Measurements from ENCODE around the gene GRB10.

The GRB10 gene

DNA sequence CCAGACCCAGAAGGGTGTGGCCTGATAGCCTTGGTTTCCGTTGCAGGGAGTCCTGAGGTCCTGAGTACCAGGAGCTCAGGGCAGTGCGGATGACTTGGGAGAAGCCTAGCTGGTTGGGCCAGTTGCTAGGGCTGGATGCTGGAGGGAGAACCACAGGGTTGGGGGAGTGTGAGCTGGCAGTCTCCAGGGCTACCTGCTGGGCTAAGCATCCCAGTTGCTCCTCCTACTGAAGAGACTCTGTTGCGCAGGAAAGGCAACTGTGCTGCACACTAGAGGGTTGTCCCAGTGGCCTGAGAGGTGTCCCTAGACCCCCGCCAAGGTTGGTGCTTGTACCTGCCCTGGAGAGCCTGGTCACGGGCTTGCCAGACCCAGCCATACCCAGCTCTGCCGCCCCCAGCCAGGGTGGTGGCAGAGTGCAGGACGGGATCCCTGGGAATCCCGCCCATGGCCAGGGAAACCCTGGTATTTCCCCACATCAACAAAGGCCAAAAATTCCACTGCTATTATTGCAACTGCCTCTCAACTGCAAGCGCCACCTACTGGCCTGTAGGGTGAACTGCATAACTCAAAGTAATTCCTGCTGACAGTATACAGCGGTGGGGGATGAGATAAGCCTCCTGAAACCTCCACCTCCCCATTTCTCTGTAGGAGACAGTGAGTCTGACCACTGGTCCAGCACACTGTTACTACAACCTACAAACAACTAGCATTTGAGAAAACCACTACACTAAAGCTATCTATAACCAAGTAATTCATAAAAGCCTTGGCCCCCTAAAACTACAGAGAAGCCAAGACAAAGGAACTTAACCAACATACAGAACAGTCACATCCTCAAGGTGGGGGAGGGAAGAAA, 149.9 kb downstream of the GRB10 start:
- DNase-seq (ENCODE audit: low spot score) = peak; percentile 62

DNA sequence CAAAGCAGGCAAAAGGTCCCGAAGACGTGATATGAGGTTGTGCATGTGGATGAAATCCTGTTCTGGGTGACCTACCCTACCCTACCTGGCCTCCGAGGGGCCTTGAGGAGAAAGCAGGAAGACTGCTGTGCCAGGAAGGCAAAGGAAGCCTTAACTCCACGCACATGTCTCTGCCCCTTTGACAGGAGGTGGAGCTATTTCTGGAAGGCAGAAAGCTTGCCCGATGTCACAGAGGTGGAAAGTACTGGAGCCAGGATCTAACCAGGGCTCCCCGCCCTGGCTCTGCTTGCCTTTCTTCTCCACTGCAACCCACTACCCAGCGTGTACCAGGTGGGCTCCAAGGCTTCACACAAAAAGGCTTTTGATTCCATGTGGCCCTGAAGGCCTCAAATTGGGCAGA, 151.1 kb downstream of the GRB10 start:
- DNase-seq (ENCODE audit: low spot score) = no peak

DNA sequence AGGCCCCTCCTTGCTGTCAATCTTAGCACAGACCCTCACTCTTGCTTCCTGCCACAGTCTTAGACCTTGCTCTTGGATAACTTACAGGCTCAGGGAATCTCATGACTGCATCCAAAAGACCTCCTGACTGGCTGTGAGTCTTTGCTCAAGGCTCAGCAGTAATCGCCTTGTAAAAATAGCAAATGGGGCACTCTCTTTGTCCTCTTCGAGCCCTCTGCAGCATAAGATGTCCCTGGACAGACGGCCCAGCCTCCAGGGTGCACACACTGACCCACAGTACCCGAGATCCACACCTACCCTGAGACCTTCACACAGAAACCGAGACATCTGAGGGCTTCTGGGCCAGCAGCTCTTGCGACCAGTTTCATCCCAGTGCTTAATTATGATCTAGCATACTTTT, 151.6 kb downstream of the GRB10 start:
- no peak for DNase-seq (ENCODE audit: low spot score)

DNA sequence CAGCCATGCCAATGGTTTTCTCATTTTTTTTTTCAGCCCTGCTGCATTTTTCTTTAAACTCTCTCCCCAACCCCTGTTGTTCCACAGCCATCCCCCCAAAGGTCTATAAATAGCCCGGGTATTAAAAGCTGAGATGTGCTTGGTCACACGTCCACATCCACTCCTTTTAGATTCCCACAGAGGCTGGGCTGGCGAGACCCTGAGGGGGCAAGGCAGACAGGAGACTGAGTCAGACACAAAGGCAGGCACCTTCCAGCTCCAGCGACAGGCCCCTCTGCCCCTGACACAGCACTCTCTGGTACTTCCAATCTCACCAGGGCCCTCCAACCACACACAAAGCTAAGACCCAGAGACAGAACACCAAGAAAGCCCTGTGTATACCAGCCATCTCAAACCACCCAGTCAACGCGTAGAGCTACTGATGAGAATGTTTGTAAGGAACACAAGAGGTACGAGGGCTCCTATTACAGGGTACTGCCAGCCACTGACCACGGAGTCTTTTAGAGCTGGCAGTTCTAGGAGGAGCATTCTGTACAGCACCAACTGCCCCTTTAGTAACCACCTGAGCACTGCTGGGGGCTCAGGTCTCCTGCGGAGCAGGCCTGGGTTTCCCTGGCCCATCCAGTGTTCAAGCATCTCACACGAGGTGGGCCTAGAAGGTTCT, 153.3 kb downstream of the GRB10 start:
- no peak for DNase-seq (ENCODE audit: low spot score)

DNA sequence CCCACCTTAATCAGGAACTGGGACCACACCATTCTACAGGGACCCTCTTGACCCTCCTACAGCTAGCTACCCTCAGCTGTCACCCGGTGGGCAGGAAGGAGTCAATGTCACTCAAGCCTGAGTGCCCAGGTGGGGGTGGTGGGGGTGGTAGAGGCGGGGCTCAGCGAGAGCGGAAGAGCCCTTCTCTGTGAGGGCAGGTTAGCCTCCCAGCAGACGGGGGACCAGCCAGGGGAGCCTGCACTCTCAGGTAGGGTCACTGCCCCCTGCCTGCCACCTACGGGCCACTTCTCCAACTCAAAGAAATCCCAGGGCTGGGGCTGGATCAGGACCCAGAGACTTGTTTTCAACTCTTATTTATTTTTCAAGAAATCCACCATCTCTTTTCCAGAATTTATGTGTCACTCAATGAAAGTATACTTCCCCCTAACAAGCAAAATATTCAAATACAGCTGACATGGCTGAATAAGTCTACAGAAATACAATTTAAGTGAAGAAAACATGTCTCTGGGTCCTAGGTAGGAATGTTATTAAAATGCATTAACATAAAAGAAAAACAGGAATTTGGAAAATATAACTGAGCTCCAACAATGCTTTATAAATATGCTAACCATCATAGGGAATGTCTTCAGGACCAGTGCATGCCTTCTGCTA, 154.1 kb downstream of the GRB10 start:
- no peak for DNase-seq (ENCODE audit: low spot score)

DNA sequence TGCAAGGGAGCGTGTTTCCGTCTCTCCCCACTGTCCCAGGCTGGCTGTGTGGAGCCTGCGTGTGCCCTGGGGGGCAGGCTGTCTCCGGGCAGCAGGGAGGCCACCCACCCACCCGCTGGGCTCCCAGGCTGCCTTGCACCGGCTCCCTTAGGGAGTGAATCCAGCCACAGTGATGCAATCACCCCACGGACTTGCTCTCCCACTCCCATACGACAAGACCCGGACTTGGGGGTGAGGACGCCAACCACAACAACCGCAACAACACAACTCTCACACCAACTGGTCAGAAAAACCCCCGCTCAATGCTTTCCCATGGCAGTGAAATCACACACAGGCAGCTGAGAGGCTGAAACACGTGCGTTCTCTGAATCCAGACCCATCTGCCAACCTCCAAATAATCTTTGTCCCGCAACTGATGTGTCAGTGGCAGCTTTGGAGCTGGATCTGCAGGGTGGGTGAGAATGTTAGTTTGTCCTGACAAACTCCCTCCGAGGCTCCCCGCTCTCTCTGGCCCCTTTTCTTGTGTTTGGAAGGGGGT, 154.8 kb downstream of the GRB10 start:
- no peak for DNase-seq (ENCODE audit: low spot score)

DNA sequence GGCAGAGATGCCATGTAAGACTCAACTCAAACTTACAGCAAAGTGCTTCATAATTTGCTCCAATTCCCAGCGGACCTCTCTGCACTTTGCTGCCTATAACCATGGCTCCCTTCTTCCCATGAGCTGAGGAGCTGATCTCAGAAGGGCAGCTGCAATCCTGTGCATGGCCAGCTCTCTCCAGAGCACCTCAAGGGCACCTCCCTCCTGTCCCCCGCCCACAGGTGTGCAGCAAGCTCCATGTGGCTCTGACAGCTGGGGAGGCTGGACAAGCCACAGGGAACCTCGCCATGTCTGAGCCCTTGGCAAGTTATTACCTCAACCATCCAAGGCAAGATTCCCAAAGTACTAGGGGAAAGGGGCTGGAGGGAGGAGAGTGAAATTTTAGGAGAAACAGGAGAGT, 156.4 kb downstream of the GRB10 start:
- no peak for DNase-seq (ENCODE audit: low spot score)

DNA sequence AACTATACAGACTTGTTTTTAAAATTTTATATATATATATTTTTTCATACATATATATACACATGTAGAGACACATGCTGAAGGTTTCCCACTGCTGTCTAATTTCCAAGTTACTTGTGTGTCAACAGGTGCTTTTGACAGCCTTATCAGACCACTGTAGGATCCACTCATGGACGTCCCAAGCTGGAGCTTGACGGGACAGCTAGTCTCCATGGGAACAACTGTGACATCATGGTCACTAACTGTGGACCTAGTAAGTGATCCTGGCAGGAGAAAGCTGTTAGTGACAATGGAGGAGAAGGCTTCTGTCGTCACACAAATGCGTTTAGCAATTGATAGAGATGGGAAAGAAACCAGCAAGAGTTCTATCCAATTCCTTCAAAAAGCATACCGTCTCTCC, 157.3 kb downstream of the GRB10 start:
- no peak for DNase-seq (ENCODE audit: low spot score)

DNA sequence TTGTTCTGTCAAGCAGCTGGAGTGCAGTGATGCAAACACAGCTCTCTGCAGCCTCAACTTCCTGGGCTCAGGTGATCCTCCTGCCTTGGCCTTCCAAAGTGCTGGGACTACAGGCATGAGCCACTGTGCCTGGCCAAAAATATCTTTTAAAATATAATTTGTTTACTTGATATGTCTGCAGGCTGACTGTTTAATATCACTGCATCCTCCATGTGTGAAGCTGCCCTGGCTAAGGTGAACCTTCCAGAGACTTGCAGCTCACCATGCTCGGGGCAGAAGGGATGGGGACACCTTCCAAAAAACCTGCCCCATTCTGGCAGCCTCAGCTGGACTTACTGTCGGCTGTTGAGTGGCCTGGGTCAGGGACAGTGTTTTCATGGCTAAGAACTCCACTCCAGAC, 159.9 kb downstream of the GRB10 start:
- no peak for DNase-seq (ENCODE audit: low spot score)

DNA sequence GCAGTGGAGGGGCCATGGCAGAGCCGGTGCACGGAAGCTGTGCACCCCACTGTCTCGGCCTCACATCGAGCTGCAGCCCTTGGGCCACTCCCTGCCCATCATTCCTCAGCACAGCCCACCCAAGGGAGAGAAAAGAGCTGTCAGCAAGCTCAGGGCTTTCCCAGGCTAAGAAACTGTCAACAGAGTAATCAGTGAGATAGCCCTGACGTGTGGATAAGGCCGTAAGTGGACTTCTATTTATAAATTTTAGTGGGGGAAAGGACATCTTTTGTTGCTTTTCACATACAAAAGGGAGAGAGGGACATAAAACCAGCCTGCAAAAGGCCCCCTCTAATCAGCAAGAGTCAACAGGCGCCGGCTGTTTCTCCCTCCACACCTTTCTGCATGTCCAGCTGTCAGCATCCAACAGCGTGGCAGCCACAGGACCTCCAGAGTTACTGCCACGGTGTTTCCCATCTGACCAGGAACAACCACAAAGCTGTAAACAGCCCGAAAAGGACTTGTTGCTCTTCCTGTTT, 160.7 kb downstream of the GRB10 start:
- no peak for DNase-seq (ENCODE audit: low spot score)

DNA sequence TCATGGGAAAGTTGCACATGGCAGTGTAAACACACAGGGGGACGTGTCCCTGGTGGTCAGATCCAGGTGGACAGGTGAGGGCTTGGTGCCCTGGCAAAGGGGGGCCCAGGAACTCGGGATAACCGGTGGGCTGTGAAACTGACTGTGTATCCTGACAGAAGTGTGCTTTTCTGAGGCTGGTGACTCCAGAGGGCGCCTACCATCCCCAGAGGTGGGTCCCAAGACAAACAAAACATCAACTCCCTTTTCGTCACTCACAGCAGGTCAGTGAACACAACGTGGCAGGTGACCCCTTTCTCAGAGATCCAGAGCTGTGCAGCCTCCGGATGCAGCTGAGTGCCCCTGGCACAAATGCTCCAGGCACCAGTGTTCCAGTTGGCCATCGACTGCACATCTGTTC, 161.5 kb downstream of the GRB10 start:
- no peak for DNase-seq (ENCODE audit: low spot score)

DNA sequence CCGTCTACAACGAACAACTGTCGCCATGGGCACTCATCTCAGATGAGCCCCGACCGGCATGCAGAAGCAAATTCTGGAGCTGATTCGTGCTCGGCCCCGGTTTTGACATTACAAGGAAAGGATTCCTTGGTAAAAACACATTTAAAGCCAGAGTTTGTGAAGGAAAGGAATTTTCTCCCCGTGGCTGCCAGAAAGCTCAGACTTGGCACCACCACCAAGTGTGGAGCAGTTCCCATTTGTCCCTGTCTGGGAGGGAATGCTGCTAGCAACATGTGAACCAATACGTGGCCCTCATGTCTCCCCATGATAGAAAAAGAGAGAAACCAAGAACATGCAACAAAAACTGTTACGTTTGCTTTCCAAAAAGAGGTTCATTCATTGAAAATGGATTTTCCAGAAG, 162.3 kb downstream of the GRB10 start:
- no peak for DNase-seq (ENCODE audit: low spot score)

DNA sequence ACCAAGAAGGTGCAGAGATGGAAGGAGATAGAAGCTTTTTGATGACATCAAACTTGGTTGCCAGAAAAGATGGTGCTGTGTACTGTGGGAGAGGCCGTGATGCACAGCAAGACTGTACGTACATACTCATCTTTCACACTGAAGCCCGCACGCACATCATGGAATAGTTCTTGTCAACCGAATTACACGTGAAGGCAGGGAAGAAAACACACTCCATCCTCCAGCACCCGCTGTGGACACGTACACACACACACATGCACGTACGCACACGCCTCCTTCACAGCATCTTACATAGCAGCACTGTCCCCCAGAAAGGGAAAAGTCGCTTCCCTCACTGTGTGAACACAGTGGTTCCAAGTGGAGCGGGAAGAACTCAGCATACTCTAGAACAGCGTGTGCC, 163.0 kb downstream of the GRB10 start:
- DNase-seq (ENCODE audit: low spot score) = no peak

DNA sequence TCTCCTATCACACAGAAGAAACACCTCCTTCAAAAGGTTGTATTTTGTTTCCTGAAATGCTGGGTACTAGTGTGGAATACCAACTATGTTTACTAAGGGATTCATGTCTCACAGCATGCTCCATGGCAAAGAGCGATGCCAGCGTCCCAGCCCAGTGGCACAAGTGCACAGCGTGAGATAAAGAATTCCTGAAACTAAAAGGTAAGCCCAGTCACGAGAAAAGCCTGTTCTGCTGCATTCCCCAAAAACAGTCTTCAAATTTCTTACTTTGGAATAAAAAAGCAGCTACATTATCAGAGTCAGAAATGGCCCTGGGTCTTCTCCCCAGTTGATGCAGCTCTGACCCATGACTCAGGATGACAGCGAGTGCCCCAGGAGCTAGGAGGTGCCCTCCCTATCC, 164.4 kb downstream of the GRB10 start:
- no peak for DNase-seq (ENCODE audit: low spot score)

DNA sequence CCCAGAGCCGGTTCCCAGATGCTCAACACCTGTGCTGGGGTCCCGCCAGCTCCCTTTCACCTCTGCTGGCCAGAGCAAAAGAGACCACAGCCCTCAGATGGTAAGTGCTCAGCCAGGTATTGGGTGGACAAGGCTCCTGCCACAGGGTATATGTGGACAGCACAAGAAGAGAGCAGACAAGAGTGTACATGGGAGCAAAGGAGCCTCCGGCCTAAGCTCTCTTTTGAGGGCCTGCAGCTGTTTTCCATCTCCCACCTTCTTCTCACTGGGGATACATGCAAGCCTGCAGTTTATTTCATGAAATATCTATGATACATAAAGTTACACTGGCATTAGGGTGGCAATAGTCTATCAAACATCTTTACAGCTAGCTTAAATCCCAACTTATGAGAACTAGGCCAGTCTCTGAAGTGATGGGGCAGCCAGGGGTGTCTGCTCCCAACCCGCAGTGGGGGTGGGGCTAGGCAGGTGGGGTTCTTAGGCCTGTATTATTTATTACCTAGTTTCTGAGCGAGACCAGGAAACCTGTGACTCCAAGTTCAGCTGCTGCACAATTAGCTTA, 167.1 kb downstream of the GRB10 start:
- no peak for DNase-seq (ENCODE audit: low spot score)

DNA sequence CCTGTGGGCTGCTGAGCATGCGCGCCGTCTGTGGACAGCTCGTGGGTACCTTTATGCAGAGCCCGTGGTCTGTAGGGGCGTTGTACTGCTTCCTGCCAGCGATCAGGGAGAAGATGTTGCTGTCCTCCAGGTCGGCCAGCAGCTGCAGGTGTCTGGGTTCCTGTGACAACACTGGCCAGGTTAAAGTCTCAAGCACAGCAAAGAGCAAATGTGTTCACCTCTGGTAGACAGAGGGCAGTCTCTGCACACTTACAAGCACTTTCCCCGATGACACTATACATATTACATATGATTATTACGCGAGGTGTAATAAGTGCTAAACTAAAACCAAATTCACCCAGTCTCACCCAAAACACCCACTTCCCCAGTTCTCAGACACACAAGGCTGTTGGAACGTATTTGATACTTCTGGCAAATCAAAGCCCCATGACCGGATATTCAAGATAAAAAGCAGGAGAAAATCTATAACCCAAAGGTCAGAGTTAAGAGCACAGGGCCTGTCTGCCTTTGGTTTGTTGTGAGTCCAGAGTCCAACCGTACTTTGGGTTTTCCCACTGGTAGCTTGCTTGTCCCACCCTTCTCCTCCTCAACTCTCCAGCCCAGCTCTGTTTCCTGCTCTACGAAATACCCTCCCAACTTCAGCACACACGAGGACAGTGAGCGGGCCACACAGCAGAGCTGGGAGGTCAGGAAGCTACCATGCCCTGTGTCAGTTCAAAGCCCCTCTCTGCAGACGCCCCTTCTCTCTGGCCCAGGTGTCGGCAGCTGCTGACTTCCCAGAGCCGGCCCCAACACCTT, 167.8 kb downstream of the GRB10 start:
- DNase-seq (ENCODE audit: low spot score) = peak; percentile 62

DNA sequence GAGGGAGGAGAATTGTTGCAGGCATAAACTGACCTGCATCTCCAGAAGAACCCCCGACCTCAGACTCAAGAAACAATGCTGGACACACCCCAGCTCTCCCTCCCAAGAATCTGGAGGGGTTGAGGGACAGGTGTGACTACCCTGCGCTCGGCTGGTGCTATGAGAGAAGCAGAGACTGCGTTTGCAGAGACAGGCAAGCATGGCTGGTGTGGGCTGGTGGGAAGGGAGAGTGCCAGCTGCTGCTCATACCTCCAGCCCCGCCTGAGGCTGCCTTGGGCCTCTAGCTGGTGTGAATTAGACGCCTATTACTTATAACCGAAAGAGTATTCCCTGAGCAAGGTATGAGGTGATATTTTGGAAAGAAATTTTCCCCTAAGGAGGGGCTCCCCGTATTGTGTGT, 169.2 kb downstream of the GRB10 start:
- no peak for DNase-seq (ENCODE audit: low spot score)

DNA sequence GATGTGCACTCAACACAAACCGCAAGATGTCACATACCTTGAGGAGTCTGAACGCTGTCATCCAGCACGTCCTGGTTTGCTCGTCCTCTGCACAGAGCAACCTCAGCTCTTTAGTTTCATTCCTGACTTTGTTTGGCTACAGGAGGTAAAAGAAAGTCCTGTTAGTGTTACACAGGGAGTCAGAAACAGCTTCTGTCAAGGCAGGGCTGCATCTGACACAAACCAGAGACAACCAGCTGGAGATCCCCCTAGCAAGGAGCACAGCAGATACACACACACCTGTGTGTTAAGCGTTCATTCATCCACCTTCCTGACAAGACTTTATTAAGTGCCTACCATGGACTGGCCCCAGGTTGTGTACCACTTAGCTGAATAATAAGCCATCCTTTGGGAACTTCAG, 170.0 kb downstream of the GRB10 start:
- DNase-seq (ENCODE audit: low spot score) = no peak

DNA sequence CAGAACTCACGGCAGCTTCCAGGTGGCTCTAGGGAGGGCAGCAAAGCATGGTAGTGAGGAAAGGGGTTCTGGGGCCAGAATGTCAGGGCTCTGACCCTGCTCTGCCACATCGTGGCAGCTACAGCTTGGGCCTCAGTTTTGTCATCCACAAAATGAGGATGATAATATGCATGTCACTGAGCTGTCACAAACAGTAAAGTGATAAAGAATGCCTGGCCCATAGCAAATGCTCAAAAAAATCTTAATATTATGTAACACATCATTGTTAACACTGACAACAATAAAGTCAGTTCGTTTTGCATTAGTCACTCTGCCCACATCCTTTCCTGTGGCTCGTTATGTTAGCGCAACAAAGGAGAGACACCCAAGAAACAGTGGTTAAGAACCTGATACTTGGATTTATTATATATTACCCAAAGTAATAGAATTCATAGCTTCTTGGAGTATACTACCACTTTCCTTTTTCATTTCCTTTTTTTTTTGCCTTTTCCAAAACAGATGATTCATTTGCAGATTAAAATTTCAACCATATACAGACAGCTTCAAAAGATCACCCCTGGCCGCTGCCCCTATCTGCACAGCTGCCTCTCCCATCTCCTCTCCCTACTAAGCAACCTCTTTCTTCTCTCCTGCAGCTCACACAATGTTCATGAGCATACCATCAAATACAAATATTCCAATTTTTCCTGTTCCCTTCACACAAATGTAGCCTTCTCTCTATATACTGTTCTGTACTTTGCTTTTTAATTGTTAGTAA, 172.0 kb downstream of the GRB10 start:
- no peak for DNase-seq (ENCODE audit: low spot score)

DNA sequence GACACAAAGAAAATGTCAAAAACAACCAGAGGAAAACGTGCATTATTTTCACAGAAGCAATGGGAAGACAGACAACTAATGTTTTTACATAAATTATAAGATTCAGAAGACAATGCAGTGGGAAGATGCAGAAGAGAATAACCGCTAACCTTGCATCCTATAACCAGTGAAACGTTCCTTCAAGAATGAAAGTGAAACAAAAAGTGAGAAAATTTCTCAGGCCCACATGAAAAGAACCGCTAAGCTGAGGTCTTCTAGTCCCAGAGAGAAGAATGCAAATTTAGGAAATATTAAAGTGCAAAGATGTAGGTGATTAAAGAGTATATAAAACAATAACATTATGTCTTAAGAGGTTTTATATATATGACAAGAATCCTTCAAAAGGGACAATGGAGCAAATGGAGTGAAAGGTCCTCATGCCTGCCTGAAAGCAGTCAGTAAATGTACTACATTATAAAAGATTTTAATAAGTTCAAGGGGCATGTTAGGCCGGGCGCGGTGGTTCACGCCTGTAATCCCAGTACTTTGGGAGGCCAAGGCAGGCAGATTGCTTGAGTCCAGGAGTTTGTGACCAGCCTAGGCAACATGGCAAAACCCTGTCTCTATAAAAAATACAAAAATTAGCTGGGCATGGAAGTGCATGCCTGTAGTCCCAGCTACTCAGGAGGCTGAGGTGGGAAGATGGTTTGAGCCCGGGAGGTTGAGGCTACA, 174.3 kb downstream of the GRB10 start:
- no peak for DNase-seq (ENCODE audit: low spot score)

All from HuH-7.5 (cell line).